NCI-H1417 treated with DMSO at 0.1 percent for 48 hours (cell line): ENCODE data around the gene EFCAB13.
"Not testable (repeated sequence)": the region's sequence is repeated elsewhere in the genome, so short reads cannot be mapped to it uniquely, and the experiment has no call there.

Experiments
- DNase-seq: peaks from one replicate; lab custom pipeline; 2025; lab: John Stamatoyannopoulos, UW

The EFCAB13 gene

GRCh38 chr17:47425887-47426635, 102.3 kb downstream of the EFCAB13 start:
- not testable (repeated sequence) for DNase-seq

GRCh38 chr17:47427985-47428384, 104.2 kb downstream of the EFCAB13 start:
- DNase-seq: no peak

- DNase-seq: not testable (repeated sequence)
Measured at GRCh38 chr17:47432240-47432639, 108.5 kb downstream of the EFCAB13 start.

GRCh38 chr17:47465165-47465564, 141.4 kb downstream of the EFCAB13 start:
- DNase-seq: no peak

GRCh38 chr17:47466976-47467375, 143.2 kb downstream of the EFCAB13 start:
- not testable (repeated sequence) for DNase-seq

GRCh38 chr17:47470836-47471235, 147.1 kb downstream of the EFCAB13 start:
- DNase-seq: no peak

- not testable (repeated sequence) for DNase-seq
Measured at GRCh38 chr17:47472073-47472472, 148.3 kb downstream of the EFCAB13 start.
